ENCODE results near the gene SPPL2C.

DNA sequence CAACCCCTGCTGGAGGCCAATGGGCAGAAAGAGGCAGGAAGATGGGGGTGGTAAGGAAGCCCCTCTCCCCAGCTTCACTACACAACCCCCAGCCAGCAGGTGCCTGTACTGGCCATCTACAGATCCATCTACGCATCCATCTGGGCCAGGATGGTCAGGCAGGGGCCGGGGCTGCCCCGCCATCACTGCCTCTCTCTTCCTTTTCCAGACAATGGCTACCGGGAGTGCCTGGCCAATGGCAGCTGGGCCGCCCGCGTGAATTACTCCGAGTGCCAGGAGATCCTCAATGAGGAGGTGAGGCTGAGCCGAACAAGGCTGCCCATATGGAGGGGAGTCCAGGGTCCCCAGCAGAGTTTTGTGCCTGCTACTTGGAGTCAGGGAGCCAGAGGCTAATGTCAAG, 23.5 kb upstream of the SPPL2C start:
- TF ChIP-seq, protein P1, sequence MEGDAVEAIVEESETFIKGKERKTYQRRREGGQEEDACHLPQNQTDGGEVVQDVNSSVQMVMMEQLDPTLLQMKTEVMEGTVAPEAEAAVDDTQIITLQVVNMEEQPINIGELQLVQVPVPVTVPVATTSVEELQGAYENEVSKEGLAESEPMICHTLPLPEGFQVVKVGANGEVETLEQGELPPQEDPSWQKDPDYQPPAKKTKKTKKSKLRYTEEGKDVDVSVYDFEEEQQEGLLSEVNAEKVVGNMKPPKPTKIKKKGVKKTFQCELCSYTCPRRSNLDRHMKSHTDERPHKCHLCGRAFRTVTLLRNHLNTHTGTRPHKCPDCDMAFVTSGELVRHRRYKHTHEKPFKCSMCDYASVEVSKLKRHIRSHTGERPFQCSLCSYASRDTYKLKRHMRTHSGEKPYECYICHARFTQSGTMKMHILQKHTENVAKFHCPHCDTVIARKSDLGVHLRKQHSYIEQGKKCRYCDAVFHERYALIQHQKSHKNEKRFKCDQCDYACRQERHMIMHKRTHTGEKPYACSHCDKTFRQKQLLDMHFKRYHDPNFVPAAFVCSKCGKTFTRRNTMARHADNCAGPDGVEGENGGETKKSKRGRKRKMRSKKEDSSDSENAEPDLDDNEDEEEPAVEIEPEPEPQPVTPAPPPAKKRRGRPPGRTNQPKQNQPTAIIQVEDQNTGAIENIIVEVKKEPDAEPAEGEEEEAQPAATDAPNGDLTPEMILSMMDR (conservative IDR thresholded peaks at IDR 0.05; ENCODE audit: low read depth, low read length) = no peak
- no peak for TF ChIP-seq EZH2 (IDR thresholded peaks at IDR 0.05; ENCODE audit: borderline replicate concordance, low read depth, low read length, poor library complexity, severe bottlenecking)
